Measurements from ENCODE around the gene GALNT7.

GALNT7 gene

DNA sequence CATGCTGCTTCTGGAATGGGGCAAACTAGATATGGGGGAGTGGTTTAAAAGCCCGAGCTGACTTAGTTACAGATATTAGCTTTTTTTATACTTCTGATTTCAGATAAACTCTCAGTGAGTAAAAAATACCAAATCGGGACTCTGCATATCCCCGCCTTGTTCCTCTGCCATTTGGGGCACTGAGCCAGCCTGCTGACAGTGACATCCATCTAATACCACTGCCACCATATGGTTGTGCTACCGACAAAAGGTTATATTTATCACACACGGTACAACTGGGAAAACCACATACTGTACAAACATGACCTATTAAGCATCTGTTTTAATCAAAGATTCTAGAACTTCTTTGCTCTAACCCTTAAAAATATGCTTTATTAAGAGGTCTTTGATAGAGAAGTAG lies 78.7 kb downstream of the GALNT7 start:
- TF ChIP-seq GATA3 (IDR thresholded peaks at IDR 0.05; ENCODE audit: low read depth, low read length) (no peak), GATA2 (IDR thresholded peaks at IDR 0.05; ENCODE audit: low read depth, low read length) (no peak)

DNA sequence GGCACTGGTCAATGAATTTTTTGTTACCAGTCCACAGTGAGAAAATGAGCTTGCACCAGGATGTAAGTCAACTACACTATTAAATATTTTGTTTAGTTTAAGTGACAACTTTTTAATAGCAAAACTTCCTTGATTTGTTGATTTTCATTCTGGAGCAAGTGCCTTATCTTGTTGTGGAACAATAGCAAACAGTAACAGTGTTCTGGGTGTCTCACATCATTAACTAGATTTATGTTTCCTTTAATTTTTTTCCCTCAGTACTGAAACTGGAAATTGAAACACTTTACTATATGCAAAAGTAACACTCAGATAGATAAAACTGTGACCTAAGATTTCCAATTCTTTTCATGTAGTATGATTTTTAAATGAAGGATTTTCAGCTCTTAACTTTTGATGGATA lies 80.1 kb downstream of the GALNT7 start:
- TF ChIP-seq GATA3 (IDR thresholded peaks at IDR 0.05; ENCODE audit: low read depth, low read length), result no peak

DNA sequence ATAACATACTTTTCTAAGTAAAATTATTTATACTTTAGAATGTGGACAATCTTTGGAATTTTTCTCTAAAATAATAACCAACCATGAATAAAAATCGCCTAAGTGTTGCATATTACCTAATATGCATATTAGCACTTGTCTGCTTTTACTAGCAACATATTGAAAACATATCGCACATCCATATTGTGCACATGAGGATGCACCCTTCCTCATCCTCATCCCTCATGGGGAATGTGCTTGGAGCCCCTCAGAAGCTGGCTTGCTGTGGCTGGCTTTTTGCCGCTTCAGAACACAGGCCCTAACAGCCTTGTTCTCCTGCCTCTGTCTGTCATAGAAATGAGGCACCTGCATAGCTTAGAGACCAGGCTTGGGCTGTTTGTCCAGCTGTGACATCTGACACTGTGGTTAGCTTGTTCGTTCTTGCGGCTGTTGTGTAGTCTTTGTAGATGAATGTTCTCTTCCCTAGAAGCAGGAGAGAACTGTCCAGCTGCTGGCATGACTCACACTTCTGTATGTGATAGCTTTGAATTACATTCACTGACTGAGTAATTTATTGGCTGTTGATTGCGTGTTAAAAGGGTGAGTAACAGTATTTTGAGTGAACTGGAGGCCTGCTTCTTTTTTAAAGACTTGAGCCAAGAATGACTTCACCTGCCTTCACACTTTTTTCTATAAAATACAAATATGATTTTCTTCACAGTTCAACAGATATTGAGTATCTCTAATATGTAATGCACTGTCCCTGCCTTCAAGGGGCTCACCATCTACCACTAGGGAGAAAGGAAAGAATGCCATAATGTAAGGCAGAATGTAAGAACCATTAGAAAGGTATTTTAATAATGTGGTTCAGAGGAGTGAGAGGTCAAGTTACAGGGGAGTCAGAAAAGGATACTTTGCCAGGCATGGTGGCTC lies 83.7 kb downstream of the GALNT7 start:
- no peak for TF ChIP-seq GATA2 (IDR thresholded peaks at IDR 0.05; ENCODE audit: low read depth, low read length)
- no peak for TF ChIP-seq GATA3 (IDR thresholded peaks at IDR 0.05; ENCODE audit: low read depth, low read length)

DNA sequence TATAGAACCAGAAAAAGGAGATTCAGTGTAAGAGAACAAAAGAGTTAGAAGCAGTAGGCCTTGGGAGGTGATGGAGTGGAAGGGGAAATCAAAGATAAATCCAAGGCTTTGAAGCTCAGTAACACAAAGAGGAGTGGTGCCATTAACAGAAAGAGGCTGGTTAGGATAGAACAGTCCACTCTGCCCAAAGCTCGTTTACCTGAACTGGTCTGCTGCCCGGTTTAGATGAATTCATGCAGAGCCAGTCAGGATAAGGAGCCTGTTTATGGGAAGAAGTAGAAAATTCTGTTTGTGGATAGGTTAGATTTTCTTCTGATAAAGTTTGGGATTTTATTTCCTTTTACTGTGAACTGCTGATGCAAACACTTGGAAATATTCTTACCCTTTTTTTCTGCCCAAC lies 85.0 kb downstream of the GALNT7 start:
- TF ChIP-seq GATA3 (IDR thresholded peaks at IDR 0.05; ENCODE audit: low read depth, low read length), result no peak
- no peak for TF ChIP-seq GATA2 (IDR thresholded peaks at IDR 0.05; ENCODE audit: low read depth, low read length)

DNA sequence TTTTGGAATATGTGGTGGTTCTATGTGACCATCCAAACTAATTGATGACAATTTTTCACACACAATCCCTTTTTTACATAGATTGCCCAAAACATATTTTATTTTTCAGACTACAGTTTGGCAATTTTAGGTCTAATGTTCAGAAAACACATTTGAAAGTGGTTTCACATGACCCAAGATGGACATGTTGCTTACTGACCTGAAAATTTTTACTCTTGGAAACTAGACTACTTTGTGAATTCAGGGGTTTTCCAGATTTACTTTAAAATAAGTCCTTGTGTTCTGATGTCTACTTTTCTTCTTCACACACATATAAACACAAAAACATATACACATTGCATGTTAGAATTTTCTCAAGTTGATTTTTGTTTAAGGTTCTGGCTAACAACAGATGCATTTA lies 86.0 kb downstream of the GALNT7 start:
- TF ChIP-seq GATA2 (IDR thresholded peaks at IDR 0.05; ENCODE audit: low read depth, low read length) (no peak), GATA3 (IDR thresholded peaks at IDR 0.05; ENCODE audit: low read depth, low read length) (no peak)

DNA sequence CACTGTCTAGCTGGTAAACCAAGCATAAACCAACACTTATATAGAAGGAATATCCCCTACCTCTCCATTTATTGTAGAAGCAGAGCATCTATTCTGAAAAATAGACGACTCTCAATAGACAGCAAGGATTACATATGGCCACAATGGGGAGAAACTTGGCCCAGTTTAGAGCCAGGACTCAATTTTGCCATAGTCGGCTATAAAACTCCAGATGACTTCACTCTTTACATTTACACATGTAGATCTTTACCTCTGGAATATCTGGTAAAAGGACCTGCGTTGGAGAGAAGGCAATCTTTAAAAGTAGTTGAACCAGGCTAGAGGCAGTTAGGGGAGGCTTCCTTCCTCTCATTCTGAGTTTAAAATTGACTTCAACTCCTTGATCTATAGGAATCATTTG lies 88.2 kb downstream of the GALNT7 start:
- no peak for TF ChIP-seq GATA2 (IDR thresholded peaks at IDR 0.05; ENCODE audit: low read depth, low read length)
- no peak for TF ChIP-seq GATA3 (IDR thresholded peaks at IDR 0.05; ENCODE audit: low read depth, low read length)

DNA sequence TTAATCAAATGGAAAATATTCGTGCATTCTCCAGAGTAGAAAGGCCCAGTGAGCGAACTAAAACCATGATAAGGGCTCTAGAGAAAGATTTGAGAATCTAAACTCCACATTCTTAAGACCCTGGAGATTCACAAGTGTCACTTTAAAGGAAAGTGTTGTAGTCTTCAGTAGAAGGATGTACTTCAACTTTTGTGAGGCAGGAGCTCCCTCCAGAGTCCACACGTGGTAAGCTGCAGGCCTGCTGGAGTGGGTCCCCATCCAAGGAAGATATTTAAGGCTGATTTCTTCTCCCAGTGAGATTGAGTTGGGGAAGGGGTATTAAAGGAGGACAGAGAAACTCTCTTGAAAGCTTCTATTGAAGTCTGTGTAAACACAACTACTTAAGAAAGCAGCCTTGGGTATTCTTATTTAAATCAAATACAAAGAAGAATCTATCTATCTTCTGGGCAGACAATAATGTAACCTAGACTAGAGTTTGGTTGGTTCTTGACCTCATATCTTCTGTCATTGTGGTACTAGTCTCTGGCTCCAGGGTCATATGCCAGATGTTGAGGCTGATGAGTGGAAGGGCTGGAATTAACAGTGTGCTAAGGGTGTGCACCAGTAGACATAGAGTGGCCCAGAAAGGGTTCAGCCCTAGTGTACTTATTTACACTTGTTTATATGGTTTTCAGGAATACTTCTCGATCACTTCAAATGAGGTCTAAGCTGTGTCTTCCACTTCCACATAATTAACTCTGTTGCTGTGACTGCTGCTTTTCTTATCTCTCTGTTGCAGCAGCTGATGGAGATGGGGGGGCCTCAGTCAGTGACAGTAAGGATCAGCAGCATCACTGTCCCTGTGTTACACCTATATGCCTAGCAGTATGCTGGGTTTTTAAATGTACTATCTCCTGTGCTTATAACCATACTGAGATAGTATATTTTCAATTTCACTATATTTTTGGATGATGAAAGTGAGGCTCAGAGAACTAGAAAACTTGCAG lies 89.4 kb downstream of the GALNT7 start:
- TF ChIP-seq GATA2 (IDR thresholded peaks at IDR 0.05; ENCODE audit: low read depth, low read length) (no peak), GATA3 (IDR thresholded peaks at IDR 0.05; ENCODE audit: low read depth, low read length) (no peak)

DNA sequence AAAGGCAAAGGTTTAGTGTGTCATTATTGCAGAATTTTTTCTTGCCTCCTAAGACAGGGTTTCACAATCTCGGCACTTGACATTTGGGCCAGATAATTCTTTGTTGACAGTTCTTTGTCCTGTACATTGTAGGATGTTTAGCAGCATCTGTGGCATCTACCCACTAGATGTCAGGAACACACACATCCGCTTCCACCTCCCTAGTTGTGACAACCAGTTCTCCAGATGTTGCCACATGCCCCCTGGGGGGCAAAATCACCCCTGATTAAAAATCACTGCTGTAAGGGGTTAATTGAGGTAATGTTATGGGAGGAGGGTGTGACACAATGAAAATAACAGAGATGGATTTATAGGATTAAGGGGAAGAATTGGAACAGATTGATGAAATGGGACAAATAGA lies 90.3 kb downstream of the GALNT7 start:
- no peak for TF ChIP-seq GATA3 (IDR thresholded peaks at IDR 0.05; ENCODE audit: low read depth, low read length)
- TF ChIP-seq GATA2 (IDR thresholded peaks at IDR 0.05; ENCODE audit: low read depth, low read length), result no peak

DNA sequence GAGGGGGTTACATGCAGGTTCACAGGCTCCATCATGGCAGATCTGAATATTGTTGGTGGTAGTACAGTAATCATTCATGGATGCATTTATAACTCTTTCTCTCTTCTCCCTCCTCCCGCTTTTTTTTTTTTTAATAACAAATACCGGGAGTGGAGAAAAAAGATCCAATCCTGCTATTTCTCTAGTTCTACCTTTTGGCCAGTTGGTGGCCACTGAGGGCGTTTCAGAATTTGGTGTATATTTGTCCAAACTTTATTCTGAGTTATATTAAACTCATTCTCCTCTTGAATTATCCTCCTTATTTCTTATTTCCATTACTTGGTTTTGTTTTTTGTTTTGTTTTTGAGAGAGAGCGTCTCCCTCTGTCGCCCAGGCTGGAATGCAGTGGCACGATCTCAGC lies 90.7 kb downstream of the GALNT7 start:
- TF ChIP-seq GATA3 (IDR thresholded peaks at IDR 0.05; ENCODE audit: low read depth, low read length), result no peak
- TF ChIP-seq GATA2 (IDR thresholded peaks at IDR 0.05; ENCODE audit: low read depth, low read length), result no peak

DNA sequence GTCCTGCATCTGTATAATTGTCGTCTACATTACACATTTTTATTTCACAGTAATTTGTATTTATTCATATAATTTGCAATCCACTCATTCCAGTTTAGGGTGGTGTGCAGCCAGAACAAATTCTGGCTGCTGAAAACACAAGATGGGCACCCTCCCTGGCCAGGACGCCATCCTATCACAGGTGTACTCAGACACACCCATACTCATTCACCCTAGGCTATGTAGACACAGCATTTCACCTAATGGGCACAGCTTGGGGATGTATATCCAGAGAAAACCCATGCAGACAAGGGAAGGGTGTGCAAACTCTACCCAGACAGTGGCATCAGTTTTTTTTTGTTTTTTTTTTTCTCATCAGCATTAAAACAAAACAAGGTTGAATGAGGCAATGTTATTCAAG lies 92.4 kb downstream of the GALNT7 start:
- TF ChIP-seq GATA3 (IDR thresholded peaks at IDR 0.05; ENCODE audit: low read depth, low read length) (no peak), GATA2 (IDR thresholded peaks at IDR 0.05; ENCODE audit: low read depth, low read length) (no peak)

DNA sequence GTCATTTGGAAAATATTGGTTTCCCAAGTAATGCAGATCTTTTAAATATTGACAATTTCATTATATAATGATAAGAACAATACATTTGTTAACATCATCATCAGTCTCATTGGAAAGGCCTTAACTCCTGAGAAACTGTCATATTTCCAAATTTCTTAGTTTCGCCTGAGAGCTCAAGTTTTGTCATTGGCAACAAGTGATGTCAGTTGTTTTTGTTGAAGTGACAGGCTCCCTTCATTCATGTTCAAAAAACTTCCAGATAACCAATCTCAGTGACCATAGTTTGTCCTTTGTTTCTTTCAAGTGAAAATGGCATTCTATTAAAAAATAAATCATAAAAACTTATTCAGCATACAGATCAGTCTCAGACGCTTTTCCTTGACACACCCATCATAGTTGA lies 93.8 kb downstream of the GALNT7 start:
- TF ChIP-seq GATA3 (IDR thresholded peaks at IDR 0.05; ENCODE audit: low read depth, low read length) (no peak), GATA2 (IDR thresholded peaks at IDR 0.05; ENCODE audit: low read depth, low read length) (no peak)

DNA sequence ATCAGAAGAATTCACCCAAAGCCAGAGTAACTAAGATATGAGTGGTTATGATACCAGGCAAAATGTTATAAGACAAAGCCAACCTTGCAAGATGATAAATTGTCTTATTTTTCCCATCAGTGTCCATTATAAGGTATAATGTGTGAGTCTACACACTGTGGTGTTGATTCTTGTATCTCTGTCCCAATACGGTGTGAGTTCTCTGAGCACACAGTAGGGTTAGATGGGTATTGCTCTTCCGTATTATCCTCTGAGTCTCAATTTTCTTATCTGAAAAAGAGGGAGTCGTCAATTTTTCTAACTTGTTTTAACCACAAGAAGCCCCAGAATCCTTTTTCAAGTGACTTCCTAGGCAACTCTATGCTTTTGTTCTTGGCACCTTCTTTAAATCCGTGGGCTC lies 95.6 kb downstream of the GALNT7 start:
- TF ChIP-seq GATA3 (IDR thresholded peaks at IDR 0.05; ENCODE audit: low read depth, low read length), result no peak
- TF ChIP-seq GATA2 (IDR thresholded peaks at IDR 0.05; ENCODE audit: low read depth, low read length), result no peak

DNA sequence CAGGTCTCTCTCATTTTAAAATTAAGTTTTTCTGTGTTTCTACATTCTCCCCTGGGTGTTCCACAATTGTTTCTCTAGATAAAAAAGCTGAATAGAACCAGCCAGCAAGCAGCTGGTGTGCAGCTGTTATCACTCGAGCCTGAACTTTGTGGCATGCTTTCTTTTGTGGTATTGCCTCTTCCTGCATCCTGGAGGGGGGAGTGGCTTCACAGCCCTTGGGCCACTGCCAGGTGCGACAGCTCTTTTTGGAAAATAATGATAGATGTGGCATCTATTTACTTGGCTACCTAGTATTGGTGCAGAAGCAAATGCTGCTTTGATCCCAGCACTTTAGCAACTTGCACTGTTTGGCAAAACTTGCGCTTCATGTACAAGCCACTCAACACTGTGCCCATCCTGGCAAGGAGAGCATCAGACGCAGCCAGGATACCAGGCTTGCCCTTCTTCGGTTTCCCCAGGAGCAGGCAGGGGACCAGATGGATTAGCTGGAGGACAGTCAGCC lies 96.1 kb downstream of the GALNT7 start:
- no peak for TF ChIP-seq GATA3 (IDR thresholded peaks at IDR 0.05; ENCODE audit: low read depth, low read length)
- no peak for TF ChIP-seq GATA2 (IDR thresholded peaks at IDR 0.05; ENCODE audit: low read depth, low read length)

DNA sequence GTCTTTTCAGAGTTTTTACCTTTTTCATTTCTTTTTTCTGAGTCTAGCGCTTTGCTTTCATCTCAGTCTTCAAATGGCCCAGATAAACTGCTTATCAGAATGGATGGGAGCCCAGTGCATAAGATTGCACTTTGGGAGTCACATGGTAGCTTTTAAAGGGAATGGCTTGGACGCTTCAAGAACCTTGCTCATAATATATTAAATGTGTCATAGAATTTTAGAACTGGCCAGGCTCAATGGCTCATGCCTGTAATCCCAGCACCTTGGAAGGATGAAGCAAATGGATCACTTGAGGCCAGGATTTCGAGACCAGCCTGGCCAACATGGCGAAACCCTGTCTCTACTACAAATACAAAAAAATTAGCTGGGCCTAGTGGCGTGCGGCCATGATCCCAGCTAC lies 97.1 kb downstream of the GALNT7 start:
- no peak for TF ChIP-seq GATA2 (IDR thresholded peaks at IDR 0.05; ENCODE audit: low read depth, low read length)
- TF ChIP-seq GATA3 (IDR thresholded peaks at IDR 0.05; ENCODE audit: low read depth, low read length), result no peak
